GM10266 (cell line): Measurements from ENCODE around the gene ASPG.

Experiments
- DNase-seq: peaks from one replicate; pipeline ENCODE4 v3.0.0; 2012; ENCODE audit errors: extremely low spot score
- TF ChIP-seq, protein P1 (sequence below): IDR thresholded peaks from 2 replicates; pipeline ENCODE4 v1.5.1; 2012; ENCODE audit warnings: mild to moderate bottlenecking, low read depth; ENCODE audit not compliant: control insufficient read depth, insufficient read depth; ENCODE audit errors: missing control alignments

Gene ASPG

GRCh38 chr14:104076743-104077142 is 8.8 kb upstream of the ASPG start:
- TF ChIP-seq, protein P1, sequence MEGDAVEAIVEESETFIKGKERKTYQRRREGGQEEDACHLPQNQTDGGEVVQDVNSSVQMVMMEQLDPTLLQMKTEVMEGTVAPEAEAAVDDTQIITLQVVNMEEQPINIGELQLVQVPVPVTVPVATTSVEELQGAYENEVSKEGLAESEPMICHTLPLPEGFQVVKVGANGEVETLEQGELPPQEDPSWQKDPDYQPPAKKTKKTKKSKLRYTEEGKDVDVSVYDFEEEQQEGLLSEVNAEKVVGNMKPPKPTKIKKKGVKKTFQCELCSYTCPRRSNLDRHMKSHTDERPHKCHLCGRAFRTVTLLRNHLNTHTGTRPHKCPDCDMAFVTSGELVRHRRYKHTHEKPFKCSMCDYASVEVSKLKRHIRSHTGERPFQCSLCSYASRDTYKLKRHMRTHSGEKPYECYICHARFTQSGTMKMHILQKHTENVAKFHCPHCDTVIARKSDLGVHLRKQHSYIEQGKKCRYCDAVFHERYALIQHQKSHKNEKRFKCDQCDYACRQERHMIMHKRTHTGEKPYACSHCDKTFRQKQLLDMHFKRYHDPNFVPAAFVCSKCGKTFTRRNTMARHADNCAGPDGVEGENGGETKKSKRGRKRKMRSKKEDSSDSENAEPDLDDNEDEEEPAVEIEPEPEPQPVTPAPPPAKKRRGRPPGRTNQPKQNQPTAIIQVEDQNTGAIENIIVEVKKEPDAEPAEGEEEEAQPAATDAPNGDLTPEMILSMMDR: no peak
- DNase-seq: no peak

DNA sequence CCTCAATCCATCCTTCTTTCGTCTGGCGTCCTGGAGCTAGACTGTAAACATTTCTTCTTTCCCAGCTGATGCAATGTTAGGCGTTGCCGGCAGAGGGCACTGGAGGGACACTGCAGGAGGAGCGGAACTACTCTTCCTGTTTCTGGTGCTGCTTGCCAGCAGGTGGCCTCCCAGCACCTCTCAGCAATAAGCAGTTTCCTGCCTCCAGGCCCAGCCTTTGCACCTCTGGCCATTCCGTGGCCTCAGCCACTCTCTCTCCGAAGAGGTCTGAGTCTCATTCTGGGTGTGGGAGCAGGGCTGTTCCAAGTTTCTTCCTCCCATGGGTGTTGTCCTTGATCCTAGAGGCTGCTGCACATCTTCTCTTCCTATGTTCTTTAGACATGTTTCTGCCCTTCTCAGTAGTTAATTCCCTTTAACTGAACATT is 7.5 kb upstream of the ASPG start:
- DNase-seq: peak; percentile 94

GRCh38 chr14:104080376-104081260 is 4.9 kb upstream of the ASPG start:
- DNase-seq: no peak
- TF ChIP-seq, protein P1: no peak

More for the DNA sequence above, 7.5 kb upstream of the ASPG start:
- TF ChIP-seq, protein P1: peak; percentile 100

DNA sequence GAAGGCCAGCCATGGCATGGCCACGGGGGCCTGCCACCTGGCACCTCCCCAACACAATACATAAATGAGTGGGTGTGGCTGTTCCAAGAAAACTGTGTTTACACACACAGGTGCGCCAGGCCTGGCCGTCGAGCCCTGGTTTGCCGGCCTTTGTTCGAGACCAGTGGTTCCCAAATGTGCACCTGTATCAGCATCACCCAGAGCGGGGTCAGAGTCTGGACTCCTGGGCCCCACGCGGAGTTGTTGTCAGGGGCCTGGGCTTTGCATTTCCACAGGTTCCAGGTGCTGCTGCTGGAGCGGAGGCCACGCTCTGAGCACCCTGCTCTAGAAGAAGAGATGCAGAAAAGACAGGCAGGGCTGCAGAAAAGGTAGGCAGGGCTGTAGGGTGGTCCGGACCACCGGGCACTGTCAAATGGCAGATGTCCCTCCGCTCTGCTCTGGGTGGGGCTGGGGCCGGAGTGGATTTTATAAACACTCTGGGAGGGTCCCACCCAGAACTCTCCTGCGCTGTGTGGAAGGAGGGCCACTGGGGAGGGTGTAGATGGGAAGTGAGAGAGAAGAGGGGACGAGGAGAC is 4.2 kb upstream of the ASPG start:
- DNase-seq: no peak
- TF ChIP-seq, protein P1: no peak

DNA sequence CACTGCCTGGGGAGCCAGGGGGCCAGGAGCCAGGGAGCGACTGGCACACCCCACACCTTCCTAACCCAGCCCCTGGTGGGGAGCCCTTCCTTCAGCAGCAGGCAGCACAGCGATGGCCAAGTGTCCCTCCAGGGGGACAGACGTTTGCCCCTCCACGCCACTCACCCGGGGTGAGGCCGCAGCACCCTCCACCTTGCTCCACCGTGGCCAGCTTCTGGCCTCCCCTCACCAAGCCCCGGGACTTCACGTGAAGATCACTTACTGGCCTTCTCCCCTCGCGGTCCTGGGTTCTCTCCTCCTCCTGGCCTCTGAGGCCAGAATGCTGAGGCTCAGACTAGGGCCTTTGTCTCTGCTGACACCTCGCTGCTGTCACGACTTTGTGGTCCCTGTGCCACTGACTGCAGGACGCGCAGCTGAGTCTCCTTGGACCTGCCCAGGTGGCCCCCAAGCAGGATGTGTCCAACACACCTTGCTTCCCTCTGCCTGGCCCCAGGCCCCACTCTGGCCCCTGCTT is 3.5 kb upstream of the ASPG start:
- TF ChIP-seq, protein P1: no peak
- DNase-seq: no peak

DNA sequence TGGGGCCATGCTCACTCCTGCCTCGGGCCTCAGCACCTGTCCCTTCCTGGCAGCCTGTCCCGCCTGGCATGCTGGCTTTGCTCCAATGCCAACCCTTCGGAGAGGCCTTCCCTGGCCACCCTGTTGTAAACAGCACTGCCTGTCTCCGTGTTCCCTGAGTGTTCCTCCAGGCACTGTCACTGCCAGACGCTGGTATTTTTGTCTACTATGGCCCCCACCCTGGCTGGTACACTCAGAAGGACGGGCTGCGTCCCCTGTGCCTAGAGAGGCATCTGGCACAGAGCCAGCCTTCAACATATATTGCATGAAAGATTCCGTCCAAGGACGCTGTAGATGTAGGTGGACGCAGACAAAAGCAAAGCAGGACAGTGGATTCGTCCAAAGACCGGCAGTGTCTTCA is 2.7 kb upstream of the ASPG start:
- TF ChIP-seq, protein P1: no peak
- DNase-seq: no peak
